Activated CD8-positive, alpha-beta T cell treated with anti-CD3 and anti-CD28 coated beads for 36 hours (primary cell): ENCODE measurements around the gene UPK3A. TPM values are rescaled to one million over a fixed set of nuclear protein-coding genes. Genes with fewer than 3 reads are reported as not detected.

Source experiments
- ATAC-seq: fragments of 200-7000 bp; cut with Tn5 transposase; one replicate; pipeline ENCODE4 v1.10.0; 2021; ENCODE audit warnings: mild to moderate bottlenecking, moderate library complexity
- CTCF ChIA-PET: fragments of 350-600 bp; sonication (Branson Sonifier 250); formaldehyde crosslinking; loops from one replicate; lab custom pipeline; 2021; ENCODE audit warnings: antibody characterized with exemption; lab: Charles Lee
- POLR2A ChIA-PET: fragments of 350-600 bp; sonication (Branson Sonifier 250); formaldehyde crosslinking; loops from one replicate; lab custom pipeline; 2021; ENCODE audit warnings: antibody characterized with exemption; lab: Charles Lee
- DNase-seq: peaks from one replicate; pipeline ENCODE4 v3.0.0-alpha.2; 2020
- H3K27ac Mint-ChIP-seq: one replicate; pipeline ENCODE4 v1.8.0; 2021; ENCODE audit warnings: mild to moderate bottlenecking, mixed read lengths
- H3K27me3 Mint-ChIP-seq: one replicate; pipeline ENCODE4 v1.8.0; 2021; ENCODE audit warnings: mixed read lengths
- H3K36me3 Mint-ChIP-seq: one replicate; pipeline ENCODE4 v1.8.0; 2021; ENCODE audit warnings: low read depth, mixed read lengths
- H3K4me1 Mint-ChIP-seq: one replicate; pipeline ENCODE4 v1.8.0; 2021; ENCODE audit warnings: low read depth, mixed read lengths
- H3K4me3 Mint-ChIP-seq: one replicate; pipeline ENCODE4 v1.8.0; 2021; ENCODE audit warnings: mild to moderate bottlenecking, moderate library complexity, mixed read lengths
- H3K9me3 Mint-ChIP-seq: one replicate; pipeline ENCODE4 v1.8.0; 2021; ENCODE audit warnings: mixed read lengths
- intact Hi-C: fragments of 100-400 bp; cut with micrococcal nuclease; formaldehyde crosslinking; loops from one replicate; pipeline ENCODE4 v1.10.0; 2022
- total RNA-seq, 2 experiments: library from RNA; stranded (reverse); gene quantifications; one replicate each; pipeline ENCODE4 v1.2.3, GENCODE V29; 2021
- TF ChIP-seq, protein P1 (sequence below): fragments of 200-600 bp; IDR thresholded peaks from one replicate; pipeline ENCODE4 v1.8.0; 2022; ENCODE audit warnings: antibody characterized with exemption, mild to moderate bottlenecking

UPK3A gene
- total RNA-seq, 2 experiments from 2014 or later, result not detected

- DNase-seq (no peak), ATAC-seq (no peak)
- Mint-ChIP-seq H3K27me3 (no peaks in the 10 kb centered on the region), H3K9me3 (no peaks in the 10 kb centered on the region), H3K4me1 (peaks cover 3% of the 10 kb centered on the region), H3K27ac (no peak overlapping the region), H3K36me3 (no peaks in the 10 kb centered on the region), H3K4me3 (no peak overlapping the region)
- intact Hi-C loops, result loop anchor here (10.0 kb wide), 1 partner anchor 277 kb away; no protein-coding TSS in a partner anchor
- TF ChIP-seq, protein P1, sequence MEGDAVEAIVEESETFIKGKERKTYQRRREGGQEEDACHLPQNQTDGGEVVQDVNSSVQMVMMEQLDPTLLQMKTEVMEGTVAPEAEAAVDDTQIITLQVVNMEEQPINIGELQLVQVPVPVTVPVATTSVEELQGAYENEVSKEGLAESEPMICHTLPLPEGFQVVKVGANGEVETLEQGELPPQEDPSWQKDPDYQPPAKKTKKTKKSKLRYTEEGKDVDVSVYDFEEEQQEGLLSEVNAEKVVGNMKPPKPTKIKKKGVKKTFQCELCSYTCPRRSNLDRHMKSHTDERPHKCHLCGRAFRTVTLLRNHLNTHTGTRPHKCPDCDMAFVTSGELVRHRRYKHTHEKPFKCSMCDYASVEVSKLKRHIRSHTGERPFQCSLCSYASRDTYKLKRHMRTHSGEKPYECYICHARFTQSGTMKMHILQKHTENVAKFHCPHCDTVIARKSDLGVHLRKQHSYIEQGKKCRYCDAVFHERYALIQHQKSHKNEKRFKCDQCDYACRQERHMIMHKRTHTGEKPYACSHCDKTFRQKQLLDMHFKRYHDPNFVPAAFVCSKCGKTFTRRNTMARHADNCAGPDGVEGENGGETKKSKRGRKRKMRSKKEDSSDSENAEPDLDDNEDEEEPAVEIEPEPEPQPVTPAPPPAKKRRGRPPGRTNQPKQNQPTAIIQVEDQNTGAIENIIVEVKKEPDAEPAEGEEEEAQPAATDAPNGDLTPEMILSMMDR, result no peak
- ChIA-PET POLR2A (interaction anchor here (1.7 kb wide), 1 partner anchor 141 kb away, joined by 3 read pairs; no protein-coding TSS in a partner anchor), CTCF (interaction anchor here (1.9 kb wide), 1 partner anchor 18 kb away, joined by 5 read pairs; no protein-coding TSS in a partner anchor)
Observed at GRCh38 chr22:45278125-45278524, 6.6 kb upstream of the UPK3A start.

DNA sequence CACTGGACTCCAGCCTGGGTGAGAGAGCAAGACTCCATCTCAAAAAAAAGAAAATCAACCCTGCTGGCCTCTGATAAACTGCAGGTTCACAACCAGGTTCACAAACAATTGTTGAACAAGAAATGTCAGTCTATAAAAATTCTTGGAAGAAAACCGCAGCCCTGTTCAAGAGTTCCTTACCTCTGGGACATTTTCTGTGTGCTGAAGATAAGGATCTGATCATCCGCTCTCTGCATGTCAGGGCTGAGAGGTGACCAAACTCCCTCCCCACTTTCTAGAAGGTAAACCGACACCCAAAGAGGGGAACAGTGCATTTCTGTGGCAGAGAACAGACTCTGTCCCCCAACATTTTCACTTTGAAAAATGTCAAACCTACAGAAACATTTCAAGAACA is 4.2 kb upstream of the UPK3A start:
- ChIA-PET POLR2A (no interaction called here), CTCF (interaction anchor here (2.1 kb wide), 1 partner anchor 117 kb away, joined by 5 read pairs; no protein-coding TSS in a partner anchor)
- no peak overlapping the region for H3K4me3 Mint-ChIP-seq
- no peaks in the 10 kb centered on the region for H3K36me3 Mint-ChIP-seq
- peaks cover 10% of the 10 kb centered on the region for H3K27me3 Mint-ChIP-seq
- TF ChIP-seq, protein P1, result no peak
- intact Hi-C loops, result no loop called here
- ATAC-seq (no peak), DNase-seq (no peak)
- H3K4me1 Mint-ChIP-seq, result peaks cover 6% of the 10 kb centered on the region
- no peak overlapping the region for H3K27ac Mint-ChIP-seq
- no peaks in the 10 kb centered on the region for H3K9me3 Mint-ChIP-seq

GRCh38 chr22:45281010-45281409 is 3.7 kb upstream of the UPK3A start:
- Mint-ChIP-seq H3K27me3 (peaks cover 11% of the 10 kb centered on the region), H3K27ac (no peak overlapping the region), H3K36me3 (no peaks in the 10 kb centered on the region), H3K4me3 (no peak overlapping the region), H3K4me1 (peaks cover 6% of the 10 kb centered on the region), H3K9me3 (no peaks in the 10 kb centered on the region)
- POLR2A ChIA-PET, result no interaction called here
- intact Hi-C loops, result no loop called here
- TF ChIP-seq, protein P1, result no peak
- CTCF ChIA-PET, result interaction anchor here (2.1 kb wide), 1 partner anchor 117 kb away, joined by 5 read pairs; no protein-coding TSS in a partner anchor
- no peak for ATAC-seq
- DNase-seq, result no peak

- no peak for DNase-seq
- CTCF ChIA-PET, result no interaction called here
- no peak overlapping the region for H3K4me3 Mint-ChIP-seq
- no peak for ATAC-seq
- no peaks in the 10 kb centered on the region for H3K9me3 Mint-ChIP-seq
- peaks cover 12% of the 10 kb centered on the region for H3K27me3 Mint-ChIP-seq
- H3K36me3 Mint-ChIP-seq, result no peaks in the 10 kb centered on the region
- TF ChIP-seq, protein P1, result no peak
- no peak overlapping the region for H3K27ac Mint-ChIP-seq
- intact Hi-C loops, result no loop called here
- peaks cover 2% of the 10 kb centered on the region for H3K4me1 Mint-ChIP-seq
- POLR2A ChIA-PET, result no interaction called here
Observed at GRCh38 chr22:45285263-45286058, 712 bp downstream of the UPK3A start.
